Stimulated activated CD4-positive, alpha-beta T cell treated with anti-CD3 and anti-CD28 coated beads, Interleukin-12 subunit alpha, Interleukin-12 subunit beta, amount 100 ng/mL, for 4 hours (primary cell): ENCODE measurements around the gene VEGFA.

ENCODE experiments used
- DNase-seq: peaks from one replicate; pipeline ENCODE4 v3.0.0-alpha.2; 2020

Gene VEGFA

DNA sequence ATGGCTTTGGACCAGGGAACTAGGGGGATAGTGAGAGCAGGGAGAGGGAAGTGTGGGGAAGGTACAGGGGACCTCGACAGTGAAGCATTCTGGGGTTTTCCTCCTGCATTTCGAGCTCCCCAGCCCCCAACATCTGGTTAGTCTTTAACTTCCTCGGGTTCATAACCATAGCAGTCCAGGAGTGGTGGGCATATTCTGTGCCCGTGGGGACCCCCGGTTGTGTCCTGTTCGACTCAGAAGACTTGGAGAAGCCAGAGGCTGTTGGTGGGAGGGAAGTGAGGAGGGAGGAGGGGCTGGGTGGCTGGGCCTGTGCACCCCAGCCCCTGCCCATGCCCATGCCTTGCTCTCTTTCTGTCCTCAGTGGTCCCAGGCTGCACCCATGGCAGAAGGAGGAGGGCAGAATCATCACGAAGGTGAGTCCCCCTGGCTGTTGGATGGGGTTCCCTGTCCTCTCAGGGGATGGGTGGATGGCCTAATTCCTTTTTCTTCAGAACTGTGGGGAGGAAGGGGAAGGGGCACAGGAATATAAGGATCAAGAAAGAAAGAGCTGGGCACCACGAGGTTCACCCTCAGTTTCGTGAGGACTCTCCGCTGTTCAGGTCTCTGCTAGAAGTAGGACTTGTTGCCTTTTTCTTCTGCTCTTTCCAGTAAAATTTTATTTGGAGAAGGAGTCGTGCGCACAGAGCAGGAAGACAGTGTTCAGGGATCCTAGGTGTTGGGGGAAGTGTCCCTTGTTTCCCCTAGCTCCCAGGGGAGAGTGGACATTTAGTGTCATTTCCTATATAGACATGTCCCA lies 4.2 kb downstream of the VEGFA start:
- no peak for DNase-seq

DNA sequence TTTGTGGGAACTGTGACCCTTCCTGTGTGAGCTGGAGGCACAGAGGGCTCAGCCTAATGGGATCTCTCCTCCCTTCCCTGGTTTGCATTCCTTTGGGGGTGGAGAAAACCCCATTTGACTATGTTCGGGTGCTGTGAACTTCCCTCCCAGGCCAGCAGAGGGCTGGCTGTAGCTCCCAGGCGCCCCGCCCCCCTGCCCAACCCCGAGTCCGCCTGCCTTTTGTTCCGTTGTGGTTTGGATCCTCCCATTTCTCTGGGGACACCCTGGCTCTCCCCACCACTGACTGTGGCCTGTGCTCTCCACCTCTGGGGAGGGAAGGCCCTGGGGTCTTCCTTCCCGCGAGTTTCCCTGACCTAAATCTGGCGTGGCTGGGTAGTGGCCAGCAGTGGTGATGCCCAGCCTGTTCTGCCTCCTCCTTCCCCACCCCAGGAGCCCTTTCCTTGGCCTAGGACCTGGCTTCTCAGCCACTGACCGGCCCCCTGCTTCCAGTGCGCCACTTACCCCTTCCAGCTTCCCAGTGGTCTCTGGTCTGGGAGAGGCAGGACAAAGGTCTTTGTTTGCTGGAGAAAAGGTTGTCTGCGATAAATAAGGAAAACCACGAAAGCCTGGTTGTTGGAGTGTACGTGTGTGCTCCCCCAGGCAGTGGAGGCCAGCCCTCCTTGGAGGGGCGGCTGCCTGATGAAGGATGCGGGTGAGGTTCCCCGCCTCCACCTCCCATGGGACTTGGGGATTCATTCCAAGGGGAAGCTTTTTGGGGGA lies 4.9 kb downstream of the VEGFA start:
- DNase-seq = peak; percentile 62

DNA sequence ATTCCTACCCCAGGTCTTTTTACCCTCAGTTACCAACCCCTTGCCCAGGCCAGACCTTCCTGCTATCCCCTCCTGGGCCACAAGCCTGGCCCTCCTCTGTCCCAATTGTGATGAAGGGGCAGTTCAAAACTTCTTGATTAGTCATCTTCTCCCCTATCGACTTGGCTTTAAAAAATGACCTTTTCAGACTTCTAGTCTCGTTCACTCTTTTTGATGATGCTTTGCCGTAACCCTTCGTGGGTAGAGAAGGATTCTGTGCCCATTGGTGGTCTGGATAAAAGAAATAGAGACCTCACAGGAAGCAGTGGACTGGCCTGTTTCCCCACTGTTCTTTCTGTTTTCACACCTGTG lies 5.5 kb downstream of the VEGFA start:
- no peak for DNase-seq

- no peak for DNase-seq
These were observed 6.2 kb downstream of the VEGFA start for GRCh38 chr6:43776115-43776798.

DNA sequence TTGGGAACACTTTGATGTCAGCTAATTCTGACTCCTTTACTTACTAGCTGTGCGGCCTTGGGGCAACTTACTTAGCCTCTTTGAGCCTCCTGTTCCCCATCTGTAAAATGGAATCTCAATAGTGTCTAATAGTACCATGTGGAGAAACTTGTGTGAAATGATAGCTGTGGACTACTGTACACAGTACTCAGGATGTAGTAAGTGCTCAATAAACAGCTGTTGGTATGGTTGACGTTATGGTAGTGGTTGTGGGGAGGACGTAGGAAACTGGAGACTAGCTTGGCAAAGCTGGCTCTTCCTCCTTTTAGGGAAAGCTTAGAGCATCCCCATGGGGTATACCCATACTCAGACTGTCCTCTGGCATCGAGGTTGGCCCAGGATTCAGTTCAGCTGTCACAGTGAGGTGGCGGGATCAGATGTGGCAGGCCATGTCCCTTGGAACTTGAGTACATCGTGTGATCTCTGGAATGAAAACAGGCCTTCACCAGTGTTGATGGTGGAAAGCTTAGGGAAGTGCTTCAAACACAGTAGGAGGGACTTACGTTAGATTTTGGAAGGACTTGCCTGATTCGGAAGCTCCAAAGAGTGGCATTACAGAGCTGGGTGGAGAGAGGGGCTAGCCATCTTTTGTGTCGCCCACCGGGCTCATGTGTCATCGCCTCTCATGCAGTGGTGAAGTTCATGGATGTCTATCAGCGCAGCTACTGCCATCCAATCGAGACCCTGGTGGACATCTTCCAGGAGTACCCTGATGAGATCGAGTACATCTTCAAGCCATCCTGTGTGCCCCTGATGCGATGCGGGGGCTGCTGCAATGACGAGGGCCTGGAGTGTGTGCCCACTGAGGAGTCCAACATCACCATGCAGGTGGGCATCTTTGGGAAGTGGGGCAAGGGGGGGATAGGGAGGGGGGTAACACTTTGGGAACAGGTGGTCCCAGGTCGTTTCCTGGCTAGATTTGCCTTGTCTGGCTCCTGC lies 7.1 kb downstream of the VEGFA start:
- no peak for DNase-seq

DNA sequence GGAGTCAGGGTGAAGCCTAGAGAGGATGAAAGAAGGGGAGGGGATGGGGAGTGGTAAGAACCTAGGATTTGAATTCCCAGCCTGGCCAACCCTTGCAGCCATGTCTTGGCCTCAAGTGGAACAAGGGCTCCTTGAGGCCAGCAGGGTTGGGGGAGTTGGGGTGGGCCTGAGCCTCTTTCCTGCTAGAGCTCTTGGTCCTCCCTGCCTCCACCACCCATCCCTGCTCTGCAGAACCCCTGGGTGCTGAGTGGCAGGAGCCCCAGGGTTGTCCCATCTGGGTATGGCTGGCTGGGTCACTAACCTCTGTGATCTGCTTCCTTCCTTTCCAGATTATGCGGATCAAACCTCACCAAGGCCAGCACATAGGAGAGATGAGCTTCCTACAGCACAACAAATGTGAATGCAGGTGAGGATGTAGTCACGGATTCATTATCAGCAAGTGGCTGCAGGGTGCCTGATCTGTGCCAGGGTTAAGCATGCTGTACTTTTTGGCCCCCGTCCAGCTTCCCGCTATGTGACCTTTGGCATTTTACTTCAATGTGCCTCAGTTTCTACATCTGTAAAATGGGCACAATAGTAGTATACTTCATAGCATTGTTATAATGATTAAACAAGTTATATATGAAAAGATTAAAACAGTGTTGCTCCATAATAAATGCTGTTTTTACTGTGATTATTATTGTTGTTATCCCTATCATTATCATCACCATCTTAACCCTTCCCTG lies 8.3 kb downstream of the VEGFA start:
- no peak for DNase-seq

- no peak for DNase-seq
These were observed 9.2 kb downstream of the VEGFA start for GRCh38 chr6:43778976-43779851.

- DNase-seq = no peak
These were observed 9.8 kb downstream of the VEGFA start for GRCh38 chr6:43779852-43780236.

GRCh38 chr6:43780293-43780692 lies 10.3 kb downstream of the VEGFA start:
- DNase-seq = no peak

- no peak for DNase-seq
These were observed 11.2 kb downstream of the VEGFA start for GRCh38 chr6:43780941-43781928.

DNA sequence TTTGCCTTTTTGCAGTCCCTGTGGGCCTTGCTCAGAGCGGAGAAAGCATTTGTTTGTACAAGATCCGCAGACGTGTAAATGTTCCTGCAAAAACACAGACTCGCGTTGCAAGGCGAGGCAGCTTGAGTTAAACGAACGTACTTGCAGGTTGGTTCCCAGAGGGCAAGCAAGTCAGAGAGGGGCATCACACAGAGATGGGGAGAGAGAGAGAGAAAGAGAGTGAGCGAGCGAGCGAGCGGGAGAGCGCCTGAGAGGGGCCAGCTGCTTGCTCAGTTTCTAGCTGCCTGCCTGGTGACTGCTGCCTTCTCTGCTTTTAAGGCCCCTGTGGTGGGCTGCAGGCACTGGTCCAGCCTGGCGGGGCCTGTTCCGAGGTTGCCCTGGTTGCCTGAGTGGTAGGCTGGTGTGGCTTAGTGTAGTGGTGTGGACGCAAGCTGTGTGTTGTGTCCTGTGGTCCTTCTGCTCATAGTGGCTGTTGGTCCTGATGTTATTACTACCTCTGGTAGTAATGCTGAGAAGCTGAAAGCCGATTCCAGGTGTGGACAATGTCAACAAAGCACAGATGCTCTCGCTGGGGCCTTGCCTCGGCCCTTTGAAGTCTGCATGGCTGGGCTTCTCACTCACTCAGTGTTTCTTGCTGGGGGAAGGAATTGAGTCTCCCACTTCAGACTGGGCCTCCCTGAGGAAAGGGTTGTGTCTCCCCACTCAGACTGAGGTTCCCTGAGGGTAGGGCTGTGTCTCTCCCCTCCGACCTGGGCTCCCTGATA lies 12.1 kb downstream of the VEGFA start:
- no peak for DNase-seq

DNA sequence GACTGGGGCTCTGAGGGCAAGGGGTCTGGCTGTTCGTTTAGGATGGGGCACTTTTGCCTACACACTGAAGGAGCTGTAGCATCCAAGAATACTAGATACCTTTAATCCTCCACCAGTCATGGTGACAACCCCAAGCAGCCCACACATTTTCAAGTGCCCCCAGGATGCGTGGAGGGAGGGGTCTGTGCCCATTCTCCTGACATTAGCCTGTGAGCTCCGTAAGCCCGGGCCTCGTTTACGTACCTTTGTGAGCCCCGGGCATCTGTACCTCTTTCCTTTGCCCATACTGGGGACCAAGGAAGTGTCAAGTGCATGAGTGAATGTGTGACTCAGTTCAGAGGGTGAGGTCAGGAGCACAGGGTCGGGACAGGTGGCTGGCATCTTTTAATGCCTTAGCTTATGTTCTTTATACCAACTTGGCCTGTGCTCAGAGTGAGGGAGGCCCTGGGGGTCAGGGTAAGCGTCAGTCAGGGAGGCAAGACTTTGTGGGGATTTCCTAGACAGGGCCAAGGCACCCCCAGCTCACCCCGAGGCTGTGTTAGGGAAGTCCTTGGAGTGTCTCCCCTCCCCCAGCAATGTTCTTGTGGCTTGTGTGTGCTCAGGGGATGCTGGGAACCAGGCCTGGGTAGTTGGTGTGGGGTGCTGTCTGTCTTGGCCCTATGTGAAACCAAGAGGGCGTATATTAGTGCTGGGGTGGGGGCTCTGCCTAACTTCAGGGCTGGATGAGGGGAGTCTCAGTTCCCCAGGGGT lies 12.9 kb downstream of the VEGFA start:
- no peak for DNase-seq

DNA sequence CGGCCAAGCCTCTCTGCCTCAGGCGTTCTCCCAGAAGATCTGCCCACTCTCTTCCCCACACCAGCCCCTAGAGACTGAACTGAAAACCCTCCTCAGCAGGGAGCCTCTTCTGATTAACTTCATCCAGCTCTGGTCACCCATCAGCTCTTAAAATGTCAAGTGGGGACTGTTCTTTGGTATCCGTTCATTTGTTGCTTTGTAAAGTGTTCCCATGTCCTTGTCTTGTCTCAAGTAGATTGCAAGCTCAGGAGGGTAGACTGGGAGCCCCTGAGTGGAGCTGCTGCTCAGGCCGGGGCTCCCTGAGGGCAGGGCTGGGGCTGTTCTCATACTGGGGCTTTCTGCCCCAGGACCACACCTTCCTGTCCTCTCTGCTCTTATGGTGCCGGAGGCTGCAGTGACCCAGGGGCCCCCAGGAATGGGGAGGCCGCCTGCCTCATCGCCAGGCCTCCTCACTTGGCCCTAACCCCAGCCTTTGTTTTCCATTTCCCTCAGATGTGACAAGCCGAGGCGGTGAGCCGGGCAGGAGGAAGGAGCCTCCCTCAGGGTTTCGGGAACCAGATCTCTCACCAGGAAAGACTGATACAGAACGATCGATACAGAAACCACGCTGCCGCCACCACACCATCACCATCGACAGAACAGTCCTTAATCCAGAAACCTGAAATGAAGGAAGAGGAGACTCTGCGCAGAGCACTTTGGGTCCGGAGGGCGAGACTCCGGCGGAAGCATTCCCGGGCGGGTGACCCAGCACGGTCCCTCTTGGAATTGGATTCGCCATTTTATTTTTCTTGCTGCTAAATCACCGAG lies 14.2 kb downstream of the VEGFA start:
- no peak for DNase-seq

GRCh38 chr6:43785220-43785752 lies 15.3 kb downstream of the VEGFA start:
- DNase-seq = no peak

DNA sequence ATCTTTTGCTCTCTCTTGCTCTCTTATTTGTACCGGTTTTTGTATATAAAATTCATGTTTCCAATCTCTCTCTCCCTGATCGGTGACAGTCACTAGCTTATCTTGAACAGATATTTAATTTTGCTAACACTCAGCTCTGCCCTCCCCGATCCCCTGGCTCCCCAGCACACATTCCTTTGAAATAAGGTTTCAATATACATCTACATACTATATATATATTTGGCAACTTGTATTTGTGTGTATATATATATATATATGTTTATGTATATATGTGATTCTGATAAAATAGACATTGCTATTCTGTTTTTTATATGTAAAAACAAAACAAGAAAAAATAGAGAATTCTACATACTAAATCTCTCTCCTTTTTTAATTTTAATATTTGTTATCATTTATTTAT lies 15.9 kb downstream of the VEGFA start:
- no peak for DNase-seq

DNA sequence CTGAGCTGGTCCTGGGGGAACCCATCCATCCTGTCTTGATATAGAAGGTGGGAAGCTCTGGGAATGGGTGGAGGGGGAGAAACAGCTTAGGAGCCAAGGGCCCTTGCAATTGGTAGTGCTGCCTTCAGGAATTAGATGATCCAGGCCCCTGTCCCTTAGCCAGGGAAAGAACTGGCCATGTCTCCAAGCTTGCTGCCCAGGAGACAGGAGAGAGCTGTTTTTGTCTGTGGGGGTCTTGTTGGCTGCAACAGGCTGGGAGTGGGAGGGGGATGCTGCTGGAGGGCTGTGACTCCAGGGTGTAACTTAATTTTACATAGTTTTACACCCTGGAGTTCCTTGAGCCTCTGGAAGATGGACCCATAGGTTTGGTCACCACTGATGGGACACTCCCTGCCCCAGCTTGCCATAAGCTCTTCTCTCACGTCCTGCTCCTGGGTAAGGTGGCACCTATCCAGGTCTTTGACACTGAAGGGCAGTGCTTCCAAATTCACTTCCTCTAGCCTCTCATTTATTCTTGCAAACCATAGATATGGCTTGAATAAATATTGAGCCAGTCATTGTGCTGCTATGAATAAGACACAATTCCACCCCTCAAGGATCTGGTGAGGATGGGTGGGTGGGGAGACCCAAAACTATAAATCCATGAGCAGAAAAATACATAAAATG lies 16.8 kb downstream of the VEGFA start:
- DNase-seq = no peak
